Lung (tissue), 12 donors: ENCODE data around the gene BAHCC1. TPM values are rescaled to one million over a fixed set of nuclear protein-coding genes. Genes with fewer than 3 reads are reported as not detected.
"Not testable (repeated sequence)": the region's sequence is repeated elsewhere in the genome, so short reads cannot be mapped to it uniquely, and the experiment has no call there.

ENCODE experiments used
- ATAC-seq: fragments of 200-7000 bp; cut with Tn5 transposase; one replicate; pipeline ENCODE4 v1.9.1; 2020; ENCODE audit warnings: moderate number of reproducible peaks; ENCODE audit not compliant: insufficient read depth, low FRiP score
- DNase-seq, 3 donors: peaks; one replicate each; pipeline ENCODE4 v3.0.0-alpha.2; 2013 to 2017
- H3K27ac ChIP-seq, 2 donors: one replicate each; pipeline ENCODE4 v1.5.1; 2013; ENCODE audit warnings: mild to moderate bottlenecking in 2 of 2, moderate library complexity in 2 of 2, control low read depth in 1 of 2, inconsistent platforms in 1 of 2, low read depth in 1 of 2, low read length in 1 of 2
- H3K27me3 ChIP-seq, 3 donors: one replicate each; pipeline ENCODE4 v1.5.1; 2013; ENCODE audit warnings: low read length in 2 of 3; ENCODE audit not compliant: control insufficient read depth in 3 of 3, insufficient read depth in 3 of 3
- H3K36me3 ChIP-seq, 4 donors: one replicate each; pipeline ENCODE4 v1.5.1; 2013; ENCODE audit warnings: low read length in 4 of 4, mild to moderate bottlenecking in 1 of 4, moderate library complexity in 1 of 4; ENCODE audit not compliant: control insufficient read depth in 4 of 4, insufficient read depth in 4 of 4
- H3K4me1 ChIP-seq, 5 donors: one replicate each; pipeline ENCODE4 v1.5.1; 2013; ENCODE audit warnings: low read length in 5 of 5, mild to moderate bottlenecking in 2 of 5, moderate library complexity in 1 of 5; ENCODE audit not compliant: control insufficient read depth in 5 of 5, insufficient read depth in 5 of 5
- H3K4me3 ChIP-seq: one replicate; pipeline ENCODE4 v1.5.1; 2013; ENCODE audit warnings: mild to moderate bottlenecking, control low read depth, moderate library complexity
- H3K9ac ChIP-seq, 2 donors: one replicate each; pipeline ENCODE4 v1.5.1; 2013; ENCODE audit warnings: low read length in 2 of 2, control low read depth in 1 of 2; ENCODE audit not compliant: insufficient read depth in 1 of 2
- H3K9me3 ChIP-seq, 4 donors: one replicate each; pipeline ENCODE4 v1.5.1; 2013; ENCODE audit warnings: low read length in 3 of 4, mild to moderate bottlenecking in 1 of 4, moderate library complexity in 1 of 4; ENCODE audit not compliant: control insufficient read depth in 4 of 4, insufficient read depth in 3 of 4
- CTCF ChIP-seq: IDR thresholded peaks from 2 replicates; pipeline ENCODE4 v1.5.1; 2012; ENCODE audit warnings: mild to moderate bottlenecking; ENCODE audit errors: control extremely low read depth, extremely low read depth
- WGBS, 2 donors: extraction: QIAGEN DNeasy Blood & Tissue Kit; methylation state at CpG; one replicate each; pipeline ENCODE4 v1.1.7; 2013; 5-methylcytosine and 5-hydroxymethylcytosine counted together
- polyA plus RNA-seq, 2 donors: library from polyadenylated mRNA; stranded (reverse); fragments of 200-250 nt; gene quantifications; one replicate each; pipeline ENCODE4 v1.2.1, GENCODE V29; 2013
- total RNA-seq, 2 donors: library from RNA; depleted of rRNA in 1 of 2; stranded (reverse); fragments of >200 nt in 1 of 2; gene quantifications; one replicate each; pipeline ENCODE4 v1.2.1, GENCODE V29; 2014 to 2021
- donor health status: control.
- donor health status: control.
- donor health status: Bipolar disorder and iron deficiency.
- donor health status: healthy.
- donor health status: DM: yes; HTN: yes; CAD: no.

BAHCC1 gene
- total and polyA plus RNA-seq, 4 donors = 7.6 to 24.9 (median 17.5) TPM

DNA sequence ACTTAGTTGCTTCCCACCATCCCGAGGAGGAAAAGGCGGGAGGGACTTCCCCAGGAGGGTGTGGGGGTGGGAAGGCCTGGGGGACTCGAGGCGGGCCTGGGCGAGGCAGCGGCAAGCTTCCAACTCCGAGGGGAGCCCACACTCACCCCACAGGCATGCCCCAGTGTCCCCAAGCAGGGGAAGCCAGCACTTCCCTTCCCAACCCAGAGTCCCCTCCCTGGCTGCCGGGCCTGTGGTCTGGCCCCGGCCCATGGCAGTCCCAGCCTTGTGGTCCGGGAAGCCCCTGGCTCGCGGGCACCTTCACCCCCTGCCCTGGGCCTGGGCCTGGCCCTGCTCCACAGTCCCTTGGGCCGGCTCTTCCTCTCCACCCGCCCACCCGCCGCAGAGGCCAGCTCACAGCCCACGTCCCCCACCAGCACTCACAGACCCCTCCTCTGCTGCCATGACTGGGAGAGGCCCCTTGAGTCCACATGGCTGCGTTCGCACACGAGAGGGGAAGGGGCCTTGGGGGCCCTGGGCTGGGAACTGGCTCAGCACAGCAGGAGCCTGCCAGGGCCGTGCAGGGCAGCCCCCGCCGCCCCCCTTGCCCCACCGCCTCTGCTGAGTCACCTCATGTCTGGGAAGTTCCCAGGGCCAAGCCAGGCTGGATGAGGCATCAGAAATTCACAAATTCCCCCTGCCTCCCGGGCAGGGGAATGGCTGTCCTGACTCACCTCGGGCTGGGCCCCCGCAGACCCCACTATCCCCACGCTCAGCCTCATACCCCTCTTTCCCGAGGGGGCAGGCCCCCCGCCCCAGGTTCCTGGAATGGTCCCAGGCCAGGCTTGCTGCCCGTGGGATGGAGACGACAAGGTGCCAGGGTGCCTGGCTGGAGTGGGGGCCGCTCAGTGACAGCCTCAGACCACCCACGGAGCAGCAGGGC is 27.8 kb downstream of the BAHCC1 start:
- Histone ChIP-seq H3K9me3 (peaks cover 0 to 2% (median 0%) of the 10 kb centered on the region in 4 donors), H3K4me1 (peaks cover 13 to 62% (median 49%) of the 10 kb centered on the region in 5 donors), H3K36me3 (no peaks in the 10 kb centered on the region), H3K9ac (no peak overlapping the region), H3K27me3 (no peaks in the 10 kb centered on the region), H3K4me3 (no peak overlapping the region), H3K27ac (peak overlapping the region; percentile 66 to 79)
- no peak for TF ChIP-seq CTCF
- WGBS, 2 donors = 20 to 21% methylated on average over 24 to 34 of the region's 34 CpGs
- peak; percentile 47 for ATAC-seq
- DNase-seq = peak; percentile 67 to 83 (median 82)

DNA sequence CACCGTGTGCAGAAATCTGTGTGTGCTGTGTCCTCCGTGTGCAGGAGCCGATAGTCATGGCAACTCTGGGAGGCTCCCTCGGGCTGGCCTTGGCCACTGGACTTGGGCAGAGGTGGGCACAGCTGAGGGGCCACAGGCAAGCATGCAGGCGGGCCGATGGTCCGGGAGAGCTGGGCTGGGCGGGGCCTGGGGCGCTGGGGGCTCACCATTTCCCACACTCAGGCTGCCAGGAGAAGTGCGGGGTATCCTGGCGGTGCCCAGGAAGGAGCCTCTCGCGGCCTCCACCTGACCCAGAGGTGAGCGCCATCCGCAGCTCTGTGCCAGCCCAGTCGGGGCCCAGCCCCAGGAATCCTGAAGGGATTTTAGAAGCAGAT is 28.4 kb downstream of the BAHCC1 start:
- no peak for DNase-seq
- ATAC-seq = no peak
- Histone ChIP-seq H3K9me3 (peaks cover 0 to 2% (median 0%) of the 10 kb centered on the region in 4 donors), H3K4me3 (no peak overlapping the region), H3K9ac (no peak overlapping the region), H3K36me3 (no peaks in the 10 kb centered on the region), H3K27me3 (no peaks in the 10 kb centered on the region), H3K27ac (peak overlapping the region; percentile 66 to 77), H3K4me1 (peaks cover 13 to 63% (median 46%) of the 10 kb centered on the region in 5 donors)
- WGBS, 2 donors = 71 to 81% methylated on average over 11 to 16 of the region's 16 CpGs
- no peak for TF ChIP-seq CTCF

GRCh38 chr17:81424151-81425017 is 29.1 kb downstream of the BAHCC1 start:
- Histone ChIP-seq H3K27ac (no peak overlapping the region), H3K4me1 (peaks cover 13 to 63% (median 49%) of the 10 kb centered on the region in 5 donors), H3K9ac (no peak overlapping the region), H3K36me3 (no peaks in the 10 kb centered on the region), H3K27me3 (no peaks in the 10 kb centered on the region), H3K4me3 (no peak overlapping the region), H3K9me3 (peaks cover 0 to 2% (median 0%) of the 10 kb centered on the region in 4 donors)
- WGBS, 2 donors = 98% methylated on average over 5 of the region's 5 CpGs
- DNase-seq (no peak), ATAC-seq (no peak)
- TF ChIP-seq CTCF = no peak

DNA sequence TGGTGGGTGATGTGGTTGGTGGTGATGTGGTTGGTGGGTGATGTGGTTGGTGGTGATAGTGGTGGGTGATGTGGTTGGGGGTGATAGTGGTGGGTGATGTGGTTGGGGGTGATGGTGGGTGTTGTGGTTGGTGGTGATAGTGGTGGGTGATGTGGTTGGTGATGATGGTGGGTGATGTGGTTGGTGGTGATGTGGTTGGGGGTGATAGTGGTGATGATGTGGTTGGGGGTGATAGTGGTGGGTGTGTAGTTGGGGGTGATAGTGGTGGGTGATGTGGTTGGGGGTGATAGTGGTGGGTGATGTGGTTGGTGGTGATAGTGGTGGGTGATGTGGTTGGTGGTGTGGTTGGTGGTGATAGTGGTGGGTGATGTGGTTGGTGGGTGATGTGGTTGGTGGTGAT is 29.8 kb downstream of the BAHCC1 start:
- not testable (repeated sequence) for H3K36me3 ChIP-seq, H3K9me3 ChIP-seq, DNase-seq, H3K27me3 ChIP-seq, H3K4me3 ChIP-seq, H3K9ac ChIP-seq, H3K27ac ChIP-seq, ATAC-seq
- H3K4me1 ChIP-seq = peaks cover 16 to 60% (median 51%) of the 10 kb centered on the region in 5 donors

DNA sequence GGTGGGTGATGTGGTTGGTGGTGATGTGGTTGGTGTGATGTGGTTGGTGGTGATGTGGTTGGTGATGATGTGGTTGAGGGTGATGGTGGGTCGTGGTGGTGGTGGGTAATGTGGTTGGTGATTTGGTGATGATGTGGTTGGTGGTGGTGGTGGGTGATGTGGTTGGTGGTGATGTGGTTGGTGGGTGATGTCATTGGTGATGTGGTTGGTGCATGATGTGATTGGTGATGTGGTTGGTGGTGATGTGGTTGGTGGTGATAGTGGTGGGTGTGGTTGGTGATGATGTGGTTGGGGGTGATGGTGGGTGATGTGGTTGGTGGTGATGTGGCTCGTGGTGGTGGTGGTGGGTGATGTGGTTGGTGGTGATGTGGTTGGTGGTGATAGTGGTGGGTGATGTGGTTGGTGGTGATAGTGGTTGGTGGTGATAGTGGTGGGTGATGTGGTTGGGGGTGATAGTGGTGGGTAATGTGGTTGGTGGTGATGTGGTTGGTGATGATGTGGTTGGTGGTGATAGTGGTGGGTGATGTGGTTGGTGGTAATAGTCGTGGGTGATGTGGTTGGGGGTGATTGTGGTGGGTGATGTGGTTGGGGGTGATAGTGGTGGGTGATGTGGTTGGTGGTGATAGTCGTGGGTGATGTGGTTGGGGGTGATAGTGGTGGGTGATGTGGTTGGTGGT is 30.6 kb downstream of the BAHCC1 start:
- H3K27ac ChIP-seq, H3K36me3 ChIP-seq, H3K9ac ChIP-seq, H3K9me3 ChIP-seq, ATAC-seq, H3K27me3 ChIP-seq, H3K4me3 ChIP-seq, DNase-seq: not testable (repeated sequence)
- 72 to 81% methylated on average over 4 of the region's 4 CpGs for WGBS, 2 donors
- H3K4me1 ChIP-seq = peaks cover 16 to 58% (median 47%) of the 10 kb centered on the region in 5 donors
